RWPE1 (cell line): ENCODE results near the gene PPP1R9B.
A peak's percentile ranks its signal among the peaks of the same experiment; 100 is the strongest.

Source experiments
- CTCF ChIA-PET: fragments of 350-600 bp; sonication (Branson Sonifier 250); formaldehyde crosslinking; extraction: SDS; loops from one replicate; lab custom pipeline; 2021; lab: Yijun Ruan, JAX
- POLR2A ChIA-PET: fragments of 400-600 bp; formaldehyde crosslinking; extraction: SDS; loops from one replicate; lab custom pipeline; 2020; ENCODE audit warnings: antibody characterized with exemption; ENCODE audit not compliant: low non-redundant PET; lab: Yijun Ruan, JAX
- DNase-seq: peaks from one replicate; pipeline ENCODE4 v3.0.0; 2012; ENCODE audit warnings: low spot score
- H3K27ac ChIP-seq: fragments of 450-650 bp; 2 replicates; pipeline ENCODE4 v1.5.1; 2017
- CTCF ChIP-seq: fragments of 450-650 bp; conservative IDR thresholded peaks from 2 replicates; pipeline ENCODE4 v1.5.1; 2017; ENCODE audit warnings: low read depth, mild to moderate bottlenecking

The PPP1R9B gene

DNA sequence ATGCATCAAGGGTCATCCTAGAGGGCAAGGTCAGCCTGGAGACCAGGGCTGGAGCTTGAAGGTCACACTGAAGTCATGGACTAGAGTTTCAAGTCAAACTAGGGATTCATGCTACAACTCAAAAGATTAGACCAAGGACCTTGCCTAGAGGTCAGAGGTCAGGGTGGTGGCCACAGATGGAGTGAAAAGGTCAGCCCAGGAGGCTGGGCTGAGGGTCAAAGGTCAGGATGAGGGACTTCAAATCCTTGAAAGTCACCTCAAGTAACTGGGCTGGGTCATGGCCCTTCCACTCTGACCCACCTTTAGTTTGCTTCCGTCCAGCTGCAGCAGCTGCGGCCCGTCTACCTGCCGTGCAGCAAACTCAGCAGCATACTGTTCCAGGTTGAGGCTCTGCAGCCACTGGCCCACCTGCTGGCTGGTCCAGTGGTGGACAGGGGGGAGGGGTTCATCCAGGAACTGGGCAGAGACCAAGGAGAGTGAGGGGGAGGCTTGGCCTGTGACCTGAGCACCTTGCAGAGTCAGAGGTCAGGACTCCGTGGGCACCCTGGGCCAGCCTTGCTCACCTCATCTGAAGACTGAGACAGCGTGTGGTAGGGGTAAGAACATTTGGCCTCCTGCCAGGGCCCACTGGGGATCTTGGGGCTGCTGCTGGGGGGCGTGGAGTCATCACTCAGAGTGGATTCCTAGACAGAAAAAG is 36.7 kb downstream of the PPP1R9B start:
- H3K27ac ChIP-seq, result no peak overlapping the region; the same call in 1 of the 2 replicates
- DNase-seq, result no peak
- ChIA-PET POLR2A (no interaction called here), CTCF (interaction anchor here (0.5 to 2.4 kb wide), 6 partner anchors 12 to 183 kb away, joined by 3 to 7 read pairs (median 6); partner anchors contain the start of gene PPP1R9B)
- no peak for TF ChIP-seq CTCF

- ChIA-PET CTCF (interaction anchor here (1.0 to 1.2 kb wide), 2 partner anchors 11 to 20 kb away, joined by 3 to 4 read pairs; no protein-coding TSS in a partner anchor), POLR2A (interaction anchor here (0.5 kb wide), 1 partner anchor 87 kb away, joined by 3 read pairs; no protein-coding TSS in a partner anchor)
- no peak for DNase-seq
- peak overlapping the region; percentile 91 for H3K27ac ChIP-seq
- TF ChIP-seq CTCF, result no peak
Observed at GRCh38 chr17:50112694-50113093, 37.8 kb downstream of the PPP1R9B start.

DNA sequence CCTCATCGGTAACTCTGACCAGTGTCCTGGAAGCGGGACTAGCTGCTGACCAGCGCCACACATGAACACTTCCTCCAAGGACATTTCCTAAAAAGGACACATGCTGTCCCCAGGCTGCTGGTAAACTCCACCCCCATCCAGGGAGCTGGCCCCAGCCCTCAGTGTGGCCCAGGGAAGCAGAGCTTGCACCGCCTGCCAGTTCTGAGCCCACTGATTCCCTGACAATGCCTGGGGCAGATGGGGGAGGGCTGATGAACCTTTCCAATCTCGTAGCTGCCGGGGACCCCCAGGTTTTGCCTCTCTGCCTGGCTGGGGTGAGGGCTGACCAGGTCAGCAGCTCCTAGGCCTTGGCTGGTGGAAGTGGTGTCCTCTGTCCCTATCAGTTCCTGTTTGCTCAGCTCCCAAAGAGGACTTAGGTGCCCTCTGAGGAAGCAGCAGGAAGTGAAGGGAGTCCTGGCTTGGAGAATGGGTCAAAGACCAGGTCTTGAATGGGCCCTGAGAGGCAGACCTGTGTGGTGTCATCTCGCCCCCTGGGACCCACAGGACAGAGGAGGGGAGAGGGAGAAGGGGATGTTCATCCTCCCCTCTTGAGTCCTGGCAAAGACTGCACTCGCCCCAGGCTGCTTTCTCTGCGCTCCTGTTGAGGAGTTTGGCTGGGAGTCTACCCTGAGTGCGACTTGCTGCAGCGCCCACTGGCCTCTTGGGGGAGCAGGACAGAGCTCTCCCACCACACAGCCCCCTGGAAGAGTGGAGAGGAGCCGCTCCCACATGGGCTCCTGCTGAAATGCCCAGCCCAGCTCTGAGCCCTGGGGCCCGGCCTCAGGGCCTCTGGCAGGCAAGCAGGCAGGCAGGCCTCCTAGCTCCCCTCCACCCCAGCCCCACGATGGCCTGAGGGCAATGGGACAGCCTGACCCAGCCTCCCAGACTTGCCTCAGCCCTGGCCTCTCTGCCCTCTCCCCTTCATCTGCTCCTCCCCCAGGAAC is 38.5 kb downstream of the PPP1R9B start:
- no peak for DNase-seq
- H3K27ac ChIP-seq, result peak overlapping the region; percentile 91
- TF ChIP-seq CTCF, result no peak
- CTCF ChIA-PET, result interaction anchor here (0.5 to 1.3 kb wide), 5 partner anchors 12 to 90 kb away, joined by 3 to 5 read pairs (median 3); no protein-coding TSS in a partner anchor
- POLR2A ChIA-PET, result interaction anchor here (0.5 kb wide), 1 partner anchor 88 kb away, joined by 3 read pairs; no protein-coding TSS in a partner anchor

DNA sequence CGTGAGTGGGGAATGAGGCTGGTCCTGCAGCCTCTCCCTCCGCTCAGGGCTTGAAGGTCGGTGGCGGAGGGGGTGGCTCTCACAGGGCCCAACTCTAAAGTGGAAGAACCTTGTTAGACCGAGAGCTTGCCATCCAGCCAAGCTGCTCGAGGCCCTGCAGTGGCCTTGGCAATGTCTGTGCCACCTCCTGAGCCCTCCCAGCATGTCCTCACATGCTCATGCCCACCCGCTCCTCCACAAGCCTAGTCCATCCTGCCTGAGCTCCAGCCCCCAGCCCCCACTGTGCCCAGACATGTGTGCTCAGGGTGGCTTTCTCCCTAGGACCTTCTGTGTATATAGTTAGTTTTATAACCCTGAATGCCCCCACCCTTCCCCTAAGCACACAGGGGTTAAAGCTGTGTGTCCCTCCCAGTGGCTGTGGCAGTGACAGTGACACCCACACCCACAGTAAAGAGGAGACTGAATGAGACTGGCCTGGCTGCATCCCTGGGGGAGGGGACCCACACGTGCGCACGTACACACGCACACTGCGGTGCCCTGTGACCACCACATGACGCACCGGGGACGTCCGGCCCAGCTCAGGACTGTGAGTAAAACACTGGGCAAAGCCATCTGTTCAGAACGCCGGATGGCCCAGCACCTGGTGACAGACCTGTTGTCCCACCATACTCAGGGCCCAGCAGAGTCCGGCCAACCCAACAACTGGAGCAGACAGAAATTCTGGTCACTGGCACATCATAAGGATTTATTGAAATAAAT is 39.7 kb downstream of the PPP1R9B start:
- no peak for DNase-seq
- no peak for TF ChIP-seq CTCF
- ChIA-PET POLR2A (interaction anchor here (0.5 kb wide), 1 partner anchor 1397 kb away, joined by 5 read pairs; no protein-coding TSS in a partner anchor), CTCF (interaction anchor here (0.5 to 1.3 kb wide), 2 partner anchors 16 to 32 kb away, joined by 3 to 5 read pairs; no protein-coding TSS in a partner anchor)
- peak overlapping the region; percentile 91 for H3K27ac ChIP-seq

DNA sequence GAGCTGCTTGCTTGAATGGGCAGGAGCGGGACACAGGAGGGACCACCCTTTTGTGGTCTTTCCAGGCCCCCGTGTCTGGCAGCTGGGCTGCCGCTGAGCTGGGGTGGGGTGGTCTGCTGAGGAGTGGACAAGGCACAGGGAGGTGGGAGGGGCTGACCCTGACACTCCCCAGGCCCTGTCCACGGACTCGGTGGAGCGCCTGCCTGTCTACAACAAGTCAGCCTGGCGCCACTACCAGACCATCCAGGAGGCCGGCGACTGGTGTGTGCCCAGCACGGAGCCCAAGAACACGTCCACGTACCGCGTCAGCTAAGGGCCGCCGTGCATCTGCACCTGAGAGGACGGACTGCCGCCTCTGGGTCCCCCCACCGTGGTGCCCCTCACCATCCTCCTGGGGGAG is 40.7 kb downstream of the PPP1R9B start:
- DNase-seq, result no peak
- CTCF ChIA-PET, result interaction anchor here (1.1 to 1.6 kb wide), 2 partner anchors 9 to 16 kb away, joined by 3 to 4 read pairs; no protein-coding TSS in a partner anchor
- peak overlapping the region; percentile 91 for H3K27ac ChIP-seq
- POLR2A ChIA-PET, result no interaction called here
- no peak for TF ChIP-seq CTCF
